ENCODE results near the gene DARS2. TPM values are rescaled to one million over a fixed set of nuclear protein-coding genes. Genes with fewer than 3 reads are reported as not detected.
"Not testable (repeated sequence)": the region's sequence is repeated elsewhere in the genome, so short reads cannot be mapped to it uniquely, and the experiment has no call there.

DARS2 gene, protein sequence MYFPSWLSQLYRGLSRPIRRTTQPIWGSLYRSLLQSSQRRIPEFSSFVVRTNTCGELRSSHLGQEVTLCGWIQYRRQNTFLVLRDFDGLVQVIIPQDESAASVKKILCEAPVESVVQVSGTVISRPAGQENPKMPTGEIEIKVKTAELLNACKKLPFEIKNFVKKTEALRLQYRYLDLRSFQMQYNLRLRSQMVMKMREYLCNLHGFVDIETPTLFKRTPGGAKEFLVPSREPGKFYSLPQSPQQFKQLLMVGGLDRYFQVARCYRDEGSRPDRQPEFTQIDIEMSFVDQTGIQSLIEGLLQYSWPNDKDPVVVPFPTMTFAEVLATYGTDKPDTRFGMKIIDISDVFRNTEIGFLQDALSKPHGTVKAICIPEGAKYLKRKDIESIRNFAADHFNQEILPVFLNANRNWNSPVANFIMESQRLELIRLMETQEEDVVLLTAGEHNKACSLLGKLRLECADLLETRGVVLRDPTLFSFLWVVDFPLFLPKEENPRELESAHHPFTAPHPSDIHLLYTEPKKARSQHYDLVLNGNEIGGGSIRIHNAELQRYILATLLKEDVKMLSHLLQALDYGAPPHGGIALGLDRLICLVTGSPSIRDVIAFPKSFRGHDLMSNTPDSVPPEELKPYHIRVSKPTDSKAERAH
- 30.6 and 33.2 TPM in 2 replicates for total RNA-seq

GRCh38 chr1:173824315-173825081 lies at the start of gene DARS2, which contains the start of gene CENPL:
TSS of gene DARS2 (plus strand) at chr1:173824673. CDS start at chr1:173825230, 557 bp downstream.
TSS of gene CENPL (minus strand) at chr1:173824883. CDS start at chr1:173811299, 13,584 bp downstream.
- intact Hi-C loops (cut with micrococcal nuclease) = loop anchor here (1.0 to 2.0 kb wide), 10 partner anchors 44 to 1292 kb away; partner anchors contain the start of genes CACYBP, PRDX6, RABGAP1L and RC3H1

GRCh38 chr1:173775578-173776226 lies 48.8 kb upstream of the DARS2 start:
- intact Hi-C loops (cut with micrococcal nuclease) = no loop called here

- intact Hi-C loops (cut with micrococcal nuclease) = no loop called here
Observed at GRCh38 chr1:173779936-173780335, 44.5 kb upstream of the DARS2 start.

DNA sequence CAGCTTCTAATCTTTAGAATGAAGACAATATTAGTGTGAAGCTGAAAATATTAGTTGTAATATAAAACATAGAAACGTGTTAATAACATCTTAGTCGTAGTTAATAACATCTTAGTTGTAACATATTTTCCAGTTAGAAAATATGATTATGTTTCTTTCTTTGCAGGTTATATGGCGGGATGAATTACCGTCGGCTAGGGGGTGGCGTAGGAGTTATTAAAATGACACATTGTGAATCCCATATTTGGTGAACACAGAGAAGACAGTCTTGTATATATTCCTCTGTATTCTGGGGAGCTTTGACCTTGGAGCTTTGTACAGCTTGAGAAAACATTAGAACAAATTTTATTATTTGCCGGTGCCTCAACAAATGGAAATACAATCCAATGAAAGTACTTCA lies 39.5 kb upstream of the DARS2 start:
- intact Hi-C loops (cut with micrococcal nuclease) = no loop called here

DNA sequence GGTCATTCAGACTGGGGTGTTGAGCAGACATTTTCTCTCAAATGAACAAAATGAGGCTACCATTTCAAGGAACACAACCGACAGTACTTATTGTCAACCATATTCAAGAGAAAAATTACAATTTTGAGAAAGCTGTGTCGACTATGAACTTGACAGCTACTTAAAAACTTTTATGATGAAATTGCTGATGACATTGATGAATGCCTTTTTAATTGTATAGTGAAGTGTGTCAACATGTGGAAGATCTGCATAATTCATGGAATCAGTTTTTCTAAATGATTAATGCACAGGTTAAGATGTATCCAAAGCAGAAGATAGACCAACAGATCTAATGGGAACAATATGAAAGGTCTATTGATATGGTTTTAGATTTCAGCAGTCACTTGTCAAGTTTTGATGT lies 34.6 kb upstream of the DARS2 start:
- intact Hi-C loops (cut with micrococcal nuclease) = no loop called here

DNA sequence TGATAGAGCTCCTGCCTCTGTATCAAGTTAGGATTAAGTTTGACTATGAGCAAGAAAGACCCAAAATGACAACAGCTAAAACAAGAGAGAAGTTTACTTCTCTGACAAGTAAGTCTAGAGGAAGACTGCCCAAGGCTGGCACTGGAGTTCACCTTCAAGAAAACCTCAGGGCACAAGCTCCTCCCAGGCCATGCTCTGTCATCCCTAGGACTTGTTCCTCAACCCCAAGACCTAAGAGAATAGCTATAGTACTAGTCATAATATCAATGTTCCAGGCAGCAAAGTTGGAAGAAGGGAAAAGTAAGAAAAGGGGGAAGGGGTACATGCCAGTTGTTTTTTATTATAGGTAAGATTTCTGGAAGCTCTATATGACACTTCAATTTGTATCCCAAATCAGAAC lies 26.4 kb upstream of the DARS2 start:
- intact Hi-C loops (cut with micrococcal nuclease) = no loop called here

DNA sequence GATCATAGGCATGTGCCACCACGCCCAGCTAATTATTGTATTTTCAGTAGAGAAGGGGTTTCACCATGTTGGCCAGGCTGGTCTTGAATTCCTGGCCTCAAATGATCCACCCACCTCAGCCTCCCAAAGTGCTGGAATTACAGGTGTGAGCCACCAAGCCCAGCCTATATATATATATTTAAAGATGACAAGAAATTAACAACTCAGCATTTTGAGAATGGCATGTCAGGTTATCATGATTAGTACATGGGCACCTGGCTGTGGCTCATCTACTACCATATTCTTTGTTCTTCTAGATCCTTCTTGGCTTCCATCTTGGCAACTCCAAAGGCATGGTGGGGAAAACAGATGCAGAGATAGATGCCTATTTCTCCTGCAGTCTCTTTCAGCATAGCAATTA lies 24.5 kb upstream of the DARS2 start:
- intact Hi-C loops (cut with micrococcal nuclease) = not testable (repeated sequence)

DNA sequence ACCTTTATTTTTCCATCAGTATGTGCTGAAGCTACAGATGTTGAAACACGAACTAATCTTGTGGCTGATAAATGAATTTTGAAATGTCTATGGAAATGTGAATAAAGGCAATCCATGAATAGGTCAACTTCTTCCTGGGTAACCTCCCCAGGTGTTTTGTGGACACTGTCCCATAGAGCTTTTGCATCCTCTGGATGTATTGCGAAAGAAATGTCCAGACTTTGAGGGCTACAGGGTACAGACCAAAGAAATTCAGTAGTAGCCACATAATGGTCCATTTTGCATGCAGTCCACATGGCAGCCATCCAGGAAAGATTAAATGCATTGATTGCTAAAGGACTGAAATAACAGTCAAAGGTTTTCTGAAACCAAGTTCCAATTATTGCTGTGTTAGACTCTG lies 21.5 kb upstream of the DARS2 start:
- intact Hi-C loops (cut with micrococcal nuclease) = no loop called here

DNA sequence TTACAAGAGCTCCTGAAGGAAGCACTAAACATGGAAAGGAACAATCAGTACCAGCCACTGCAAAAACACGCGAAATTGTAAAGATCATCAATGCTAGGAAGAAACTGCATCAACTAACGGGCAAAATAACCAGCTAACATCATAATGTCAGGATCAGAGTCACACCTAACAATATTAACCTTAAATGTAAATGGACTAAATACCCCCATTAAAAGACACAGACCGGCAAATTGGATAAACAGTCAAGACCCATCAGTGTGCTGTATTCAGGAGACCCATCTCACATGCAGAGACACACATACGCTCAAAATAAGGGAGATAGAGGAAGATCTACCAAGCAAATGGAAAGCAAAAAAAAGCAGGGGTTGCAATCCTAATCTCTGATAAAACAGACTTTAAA lies 10.8 kb upstream of the DARS2 start:
- intact Hi-C loops (cut with micrococcal nuclease) = not testable (repeated sequence)

GRCh38 chr1:173818459-173818858 lies 6.0 kb upstream of the DARS2 start:
- intact Hi-C loops (cut with micrococcal nuclease) = no loop called here

DNA sequence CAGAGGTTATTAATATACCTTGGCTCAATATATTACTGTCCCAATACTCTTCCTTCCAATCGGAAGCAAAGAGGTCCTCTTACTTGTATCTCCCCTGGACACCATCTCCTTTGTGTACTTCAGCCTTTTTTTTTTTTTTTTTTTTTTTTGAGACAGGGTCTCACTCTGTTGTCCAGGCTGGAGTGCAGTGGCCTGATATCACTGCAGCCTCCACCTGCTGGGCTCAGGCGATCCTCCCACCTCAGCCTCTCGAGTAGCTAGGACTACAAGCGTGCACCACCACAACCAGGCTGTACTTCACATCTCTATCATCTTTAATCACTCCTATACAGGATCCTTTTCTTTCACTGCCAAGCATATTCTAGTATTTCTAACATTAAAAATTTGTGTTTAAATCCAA lies 2.8 kb upstream of the DARS2 start:
- intact Hi-C loops (cut with micrococcal nuclease) = no loop called here

DNA sequence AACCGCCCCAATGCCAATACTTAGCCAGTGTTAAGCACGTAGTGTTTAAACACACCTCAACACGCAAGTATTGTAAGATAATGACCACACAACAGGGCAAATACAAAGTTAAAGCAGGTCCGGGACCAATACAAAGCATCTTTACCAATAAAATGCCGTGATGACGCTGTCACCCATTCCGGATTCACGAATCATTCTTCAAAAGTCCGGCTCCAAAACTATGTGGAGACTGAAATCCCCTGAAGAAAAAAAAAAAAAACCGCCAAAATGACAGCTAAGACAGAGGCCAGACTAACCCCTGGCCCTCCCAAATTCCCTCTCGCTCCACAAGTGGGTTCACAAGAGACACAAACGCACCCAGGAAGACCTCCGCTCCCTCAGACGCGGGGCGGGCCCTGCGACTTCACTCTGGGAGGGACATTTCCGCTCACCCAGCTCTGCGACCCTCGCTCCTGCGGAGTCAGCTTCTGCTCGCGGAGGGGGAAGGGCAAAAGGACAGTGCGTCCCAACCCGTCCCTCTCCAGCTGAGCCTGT lies 625 bp upstream of the DARS2 start:
- intact Hi-C loops (cut with micrococcal nuclease) = loop anchor here (1.0 to 2.0 kb wide), 9 partner anchors 44 to 1292 kb away; partner anchors contain the start of genes CACYBP, PRDX6, RABGAP1L and RC3H1

- intact Hi-C loops (cut with micrococcal nuclease) = no loop called here
Observed at GRCh38 chr1:173827611-173828010, 3.1 kb downstream of the DARS2 start.

DNA sequence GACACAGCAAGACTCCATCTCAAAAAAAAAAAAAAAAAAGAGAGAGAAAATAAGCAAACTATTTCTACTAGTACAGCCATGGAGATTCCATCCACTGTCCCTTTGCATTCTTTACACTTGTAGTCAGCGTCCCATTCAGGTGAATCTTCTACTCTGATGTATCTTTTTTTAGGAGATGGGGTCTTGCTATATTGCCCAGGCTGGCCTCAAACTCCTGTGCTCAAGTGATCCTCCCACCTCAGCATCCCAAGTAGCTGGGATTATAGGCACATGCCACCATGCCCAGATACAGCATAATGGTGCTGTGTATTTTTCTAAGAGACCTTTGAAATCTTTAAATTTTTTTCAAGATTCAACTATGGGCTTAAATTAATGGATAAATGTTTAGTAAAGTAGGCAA lies 8.3 kb downstream of the DARS2 start:
- intact Hi-C loops (cut with micrococcal nuclease) = no loop called here

GRCh38 chr1:173852105-173852504 lies 27.6 kb downstream of the DARS2 start:
- intact Hi-C loops (cut with micrococcal nuclease) = no loop called here

GRCh38 chr1:173853074-173853473 lies 28.6 kb downstream of the DARS2 start:
- intact Hi-C loops (cut with micrococcal nuclease) = no loop called here

DNA sequence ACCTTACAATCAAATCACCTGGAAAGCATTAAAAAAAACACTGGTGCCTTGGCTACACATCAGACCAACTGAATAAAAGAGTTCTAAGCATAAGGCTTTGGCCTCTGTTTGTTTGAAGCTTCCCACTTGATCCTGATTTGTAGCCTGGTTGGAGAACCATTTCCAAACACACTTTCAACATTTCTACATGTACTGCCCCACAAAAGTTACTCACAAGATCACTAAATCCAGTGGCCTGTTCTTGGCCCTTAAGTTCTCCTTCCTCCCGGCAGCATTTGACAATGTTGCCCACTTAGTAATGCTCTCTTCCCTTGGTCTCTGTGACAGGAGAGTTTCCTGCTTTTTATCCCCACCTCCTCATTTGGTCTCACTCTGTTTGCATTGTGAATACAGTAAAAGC lies 31.5 kb downstream of the DARS2 start:
- intact Hi-C loops (cut with micrococcal nuclease) = no loop called here

DNA sequence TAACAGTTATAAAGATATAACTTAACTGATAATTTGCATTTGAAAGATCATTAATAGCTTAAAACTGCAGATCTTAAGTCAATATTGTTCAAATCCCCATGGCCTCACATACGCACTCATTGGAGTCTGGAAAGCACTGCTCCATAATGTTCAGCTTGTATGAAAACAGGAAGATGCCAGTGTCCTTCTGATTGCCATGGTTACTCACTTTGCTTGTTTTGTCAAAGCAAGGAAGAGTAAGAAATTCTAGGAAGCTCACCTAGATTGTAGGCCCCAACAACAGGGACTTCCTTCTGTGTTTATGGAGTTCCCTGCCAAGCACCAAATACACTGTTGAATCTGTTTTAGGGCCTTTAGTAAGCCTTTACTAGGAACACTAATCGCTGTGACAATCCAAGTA lies 32.4 kb downstream of the DARS2 start:
- intact Hi-C loops (cut with micrococcal nuclease) = no loop called here

- intact Hi-C loops (cut with micrococcal nuclease) = no loop called here
Observed at GRCh38 chr1:173857363-173857917, 33.0 kb downstream of the DARS2 start.

GRCh38 chr1:173859547-173859946 lies 35.1 kb downstream of the DARS2 start:
- intact Hi-C loops (cut with micrococcal nuclease) = not testable (repeated sequence)

DNA sequence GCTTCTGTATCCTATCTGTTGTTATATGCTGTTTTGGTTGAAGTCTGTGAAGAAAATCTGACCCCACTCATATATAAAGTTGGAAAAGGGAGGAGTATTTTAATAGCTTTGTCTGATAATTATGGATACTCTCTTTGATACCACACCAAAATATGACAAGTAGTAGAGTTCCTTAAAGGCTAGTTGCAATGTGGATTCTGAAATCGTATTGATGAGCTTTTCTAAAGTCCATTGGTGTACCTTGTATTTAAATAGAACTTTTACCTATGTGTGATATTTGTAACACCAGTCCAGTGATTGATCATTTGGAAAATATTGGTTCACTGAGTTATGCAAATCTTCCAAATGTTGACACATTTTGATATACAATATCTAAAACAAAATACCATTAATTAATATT lies 35.6 kb downstream of the DARS2 start:
- intact Hi-C loops (cut with micrococcal nuclease) = loop anchor here (10.0 kb wide), 1 partner anchor 355 kb away; no protein-coding TSS in a partner anchor
